CD14-positive monocyte (primary cell): ENCODE data around the gene GNAS. TPM values are rescaled to one million over a fixed set of nuclear protein-coding genes. Genes with fewer than 3 reads are reported as not detected.

ENCODE experiments used
- DNase-seq, 3 donors: peaks; one replicate each; pipeline ENCODE4 v3.0.0-alpha.2; 2011 to 2022
- H2AFZ ChIP-seq: 2 replicates; pipeline ENCODE4 v1.6.0; 2012; ENCODE audit warnings: mild to moderate bottlenecking, low read depth, low read length, inconsistent platforms; ENCODE audit not compliant: insufficient read depth, poor library complexity, severe bottlenecking
- H3K27ac ChIP-seq, 2 donors: 1 replicate in 1 of 2; 2 replicates in 1 of 2; pipeline ENCODE4 v1.5.1; 2012 to 2013; ENCODE audit warnings: low read length in 2 of 2, control low read depth in 1 of 2, inconsistent platforms in 1 of 2, low read depth in 1 of 2, mild to moderate bottlenecking in 1 of 2
- H3K27me3 ChIP-seq, 2 donors: one replicate each; pipeline versions ENCODE4 v1.6.0 to v1.6.1; 2011 to 2013; ENCODE audit warnings: low read length in 2 of 2; ENCODE audit not compliant: control insufficient read depth in 2 of 2, insufficient read depth in 2 of 2
- H3K36me3 ChIP-seq, 2 donors: replicated peaks in 1 of 2; 1 replicate in 1 of 2; 2 replicates in 1 of 2; pipeline versions ENCODE4 v1.5.1 to v1.6.1; 2012 to 2013; ENCODE audit warnings: low read length in 2 of 2, control low read depth in 1 of 2, inconsistent platforms in 1 of 2, mild to moderate bottlenecking in 1 of 2; ENCODE audit not compliant: insufficient read depth in 2 of 2, control insufficient read depth in 1 of 2
- H3K4me1 ChIP-seq, 2 donors: 1 replicate in 1 of 2; 2 replicates in 1 of 2; pipeline versions ENCODE4 v1.5.1 to v1.6.1; 2012 to 2013; ENCODE audit warnings: low read length in 2 of 2, control low read depth in 1 of 2, inconsistent platforms in 1 of 2, mild to moderate bottlenecking in 1 of 2, moderate library complexity in 1 of 2; ENCODE audit not compliant: insufficient read depth in 2 of 2, control insufficient read depth in 1 of 2
- H3K4me2 ChIP-seq: replicated peaks from 2 replicates; pipeline ENCODE3; 2012; ENCODE audit warnings: low read length, moderate library complexity, mild to moderate bottlenecking; ENCODE audit not compliant: poor library complexity, severe bottlenecking; ENCODE audit errors: extremely low read depth
- H3K4me3 ChIP-seq, 3 experiments: fragments of 200-600 bp in 1 of 3; sonication (generic) in 1 of 3; replicated peaks in 1 of 3; 1 replicate in 2 of 3; 2 replicates in 1 of 3; pipeline ENCODE4 v1.5.1; 2011 to 2013; ENCODE audit warnings: low read length in 3 of 3, mild to moderate bottlenecking in 3 of 3, control low read depth in 2 of 3, low read depth in 2 of 3, inconsistent platforms in 1 of 3, moderate library complexity in 1 of 3
- H3K79me2 ChIP-seq: 2 replicates; pipeline ENCODE4 v1.6.0; 2012; ENCODE audit warnings: mild to moderate bottlenecking, control low read depth, inconsistent platforms, low read length, moderate library complexity; ENCODE audit not compliant: insufficient read depth
- H3K9ac ChIP-seq: 2 replicates; pipeline ENCODE4 v1.6.0; 2017; ENCODE audit warnings: low read length, mild to moderate bottlenecking; ENCODE audit not compliant: insufficient read depth, poor library complexity, severe bottlenecking
- H3K9me3 ChIP-seq, 2 donors: replicated peaks in 1 of 2; 1 replicate in 1 of 2; 2 replicates in 1 of 2; pipeline versions ENCODE4 v1.5.1 to v1.6.1; 2012 to 2013; ENCODE audit warnings: low read length in 2 of 2, control low read depth in 1 of 2; ENCODE audit not compliant: control insufficient read depth in 1 of 2, insufficient read depth in 1 of 2
- H4K20me1 ChIP-seq: 2 replicates; pipeline ENCODE4 v1.6.0; 2012; ENCODE audit warnings: mild to moderate bottlenecking, low read length, control low read depth, moderate library complexity; ENCODE audit not compliant: insufficient read depth
- H3K27ac Mint-ChIP-seq, 7 donors: one replicate each; pipeline ENCODE4 v1.8.0; 2020; ENCODE audit warnings: mild to moderate bottlenecking in 7 of 7, mixed read lengths in 7 of 7, moderate library complexity in 6 of 7, inconsistent platforms in 2 of 7
- H3K27me3 Mint-ChIP-seq, 3 donors: one replicate each; pipeline ENCODE4 v1.8.0; 2021 to 2022; ENCODE audit warnings: low read depth in 3 of 3, mild to moderate bottlenecking in 3 of 3, mixed read lengths in 3 of 3, moderate library complexity in 3 of 3, inconsistent platforms in 1 of 3
- H3K36me3 Mint-ChIP-seq, 2 donors: one replicate each; pipeline ENCODE4 v1.8.0; 2020; ENCODE audit warnings: mixed read lengths in 2 of 2, inconsistent platforms in 1 of 2, mild to moderate bottlenecking in 1 of 2
- H3K4me1 Mint-ChIP-seq: one replicate; pipeline ENCODE4 v1.8.0; 2020; ENCODE audit warnings: mild to moderate bottlenecking, mixed read lengths
- H3K4me3 Mint-ChIP-seq, 2 donors: one replicate each; pipeline ENCODE4 v1.8.0; 2020; ENCODE audit warnings: mild to moderate bottlenecking in 2 of 2, mixed read lengths in 2 of 2, moderate library complexity in 1 of 2
- H3K9me3 Mint-ChIP-seq, 7 donors: one replicate each; pipeline ENCODE4 v1.8.0; 2020 to 2022; ENCODE audit warnings: mixed read lengths in 7 of 7, mild to moderate bottlenecking in 6 of 7, moderate library complexity in 6 of 7, inconsistent platforms in 2 of 7
- WGBS: methylation state at CpG from one replicate; pipeline ENCODE4 v1.1.5; 2013; ENCODE audit warnings: missing lambda C conversion rate; ENCODE audit not compliant: insufficient coverage; 5-methylcytosine and 5-hydroxymethylcytosine counted together
- intact Hi-C, 2 donors: fragments of 100-400 bp; cut with micrococcal nuclease; formaldehyde crosslinking; loops; one replicate each; pipeline versions ENCODE4 v1.15.0 to v1.15.1; 2023
- polyA plus RNA-seq, 3 donors: library from polyadenylated mRNA; depleted of rRNA in 1 of 3; unstranded in 2 of 3; stranded (reverse) in 1 of 3; fragments of 300-500 nt in 2 of 3; fragments of >200 nt in 1 of 3; fragmentation: Illumina TruSeq in 2 of 3; gene quantifications; 1 replicate in 2 of 3; 2 replicates in 1 of 3; pipeline ENCODE4 v1.2.3, GENCODE V29; 2012 to 2021
- TF ChIP-seq, protein P1 (sequence below): fragments of 200-600 bp; IDR thresholded peaks from one replicate; pipeline ENCODE4 v1.8.0; 2022; ENCODE audit warnings: antibody characterized with exemption, mild to moderate bottlenecking

The GNAS gene
- polyA plus RNA-seq, 3 donors = 109 to 1,105 (median 124) TPM

DNA sequence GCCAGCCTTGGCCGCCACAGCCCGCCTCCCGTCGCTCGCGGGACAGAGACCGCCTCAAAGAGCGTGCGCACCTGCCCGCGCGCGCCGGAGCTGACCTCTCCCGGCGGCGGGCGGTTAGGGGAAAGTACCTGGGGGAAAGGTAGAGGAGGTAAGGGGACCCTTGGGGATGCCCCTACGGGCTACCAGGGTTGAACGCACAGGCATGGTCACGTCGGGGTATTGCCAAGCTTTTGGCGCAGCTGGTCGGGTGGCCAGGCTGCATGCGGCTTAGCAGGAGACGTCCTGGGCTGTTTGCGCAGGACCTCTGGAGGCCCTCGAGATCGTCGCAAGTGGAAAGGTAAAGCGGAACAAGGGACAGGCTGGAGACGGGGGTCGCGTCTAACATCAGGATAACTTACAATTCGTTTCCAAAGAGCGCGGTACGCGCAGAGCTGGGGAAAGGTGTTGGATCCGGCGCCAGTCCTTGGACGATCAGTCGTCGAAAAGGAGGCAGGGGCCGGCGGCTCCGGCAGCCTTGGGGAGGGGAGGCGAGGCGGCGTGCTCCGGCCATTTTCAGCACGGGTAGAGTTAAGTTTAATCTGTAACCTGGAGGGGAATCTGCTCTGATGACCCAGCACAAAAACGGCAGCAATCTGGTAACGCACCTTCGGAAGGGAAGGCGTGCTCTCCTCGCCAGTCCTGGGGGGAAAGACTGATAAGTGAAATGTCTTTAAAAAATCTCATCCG, 10.8 kb upstream of the GNAS start:
- H4K20me1 ChIP-seq = no peaks in the 10 kb centered on the region
- no peak overlapping the region for H3K4me2 ChIP-seq
- no peaks in the 10 kb centered on the region for H3K79me2 ChIP-seq
- peaks cover 12 to 28% of the 10 kb centered on the region in 2 donors for H3K9me3 ChIP-seq
- peaks cover 15 to 25% (median 22%) of the 10 kb centered on the region in 7 donors for H3K9me3 Mint-ChIP-seq
- H3K27ac ChIP-seq = no peak overlapping the region
- H3K27me3 ChIP-seq = peaks cover 47 to 88% of the 10 kb centered on the region in 2 donors
- peaks cover under 1% of the 10 kb centered on the region for H3K4me1 Mint-ChIP-seq
- peak overlapping the region in 1 of 2 donors; percentile 85 for H3K4me3 Mint-ChIP-seq
- intact Hi-C loops = no loop called here
- 48% methylated on average over 53 of the region's 58 CpGs for WGBS
- H3K36me3 ChIP-seq = no peaks in the 10 kb centered on the region
- H3K27me3 Mint-ChIP-seq = peaks cover 75 to 97% (median 83%) of the 10 kb centered on the region in 3 donors
- H3K9ac ChIP-seq = no peak overlapping the region
- H2AFZ ChIP-seq = no peak overlapping the region
- TF ChIP-seq, protein P1, sequence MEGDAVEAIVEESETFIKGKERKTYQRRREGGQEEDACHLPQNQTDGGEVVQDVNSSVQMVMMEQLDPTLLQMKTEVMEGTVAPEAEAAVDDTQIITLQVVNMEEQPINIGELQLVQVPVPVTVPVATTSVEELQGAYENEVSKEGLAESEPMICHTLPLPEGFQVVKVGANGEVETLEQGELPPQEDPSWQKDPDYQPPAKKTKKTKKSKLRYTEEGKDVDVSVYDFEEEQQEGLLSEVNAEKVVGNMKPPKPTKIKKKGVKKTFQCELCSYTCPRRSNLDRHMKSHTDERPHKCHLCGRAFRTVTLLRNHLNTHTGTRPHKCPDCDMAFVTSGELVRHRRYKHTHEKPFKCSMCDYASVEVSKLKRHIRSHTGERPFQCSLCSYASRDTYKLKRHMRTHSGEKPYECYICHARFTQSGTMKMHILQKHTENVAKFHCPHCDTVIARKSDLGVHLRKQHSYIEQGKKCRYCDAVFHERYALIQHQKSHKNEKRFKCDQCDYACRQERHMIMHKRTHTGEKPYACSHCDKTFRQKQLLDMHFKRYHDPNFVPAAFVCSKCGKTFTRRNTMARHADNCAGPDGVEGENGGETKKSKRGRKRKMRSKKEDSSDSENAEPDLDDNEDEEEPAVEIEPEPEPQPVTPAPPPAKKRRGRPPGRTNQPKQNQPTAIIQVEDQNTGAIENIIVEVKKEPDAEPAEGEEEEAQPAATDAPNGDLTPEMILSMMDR = no peak
- no peak overlapping the region for H3K4me3 ChIP-seq
- peaks cover 2% of the 10 kb centered on the region in 2 donors for H3K4me1 ChIP-seq
- H3K36me3 Mint-ChIP-seq = peaks cover 0 to 4% of the 10 kb centered on the region in 2 donors
- no peak overlapping the region for H3K27ac Mint-ChIP-seq
- no peak for DNase-seq

DNA sequence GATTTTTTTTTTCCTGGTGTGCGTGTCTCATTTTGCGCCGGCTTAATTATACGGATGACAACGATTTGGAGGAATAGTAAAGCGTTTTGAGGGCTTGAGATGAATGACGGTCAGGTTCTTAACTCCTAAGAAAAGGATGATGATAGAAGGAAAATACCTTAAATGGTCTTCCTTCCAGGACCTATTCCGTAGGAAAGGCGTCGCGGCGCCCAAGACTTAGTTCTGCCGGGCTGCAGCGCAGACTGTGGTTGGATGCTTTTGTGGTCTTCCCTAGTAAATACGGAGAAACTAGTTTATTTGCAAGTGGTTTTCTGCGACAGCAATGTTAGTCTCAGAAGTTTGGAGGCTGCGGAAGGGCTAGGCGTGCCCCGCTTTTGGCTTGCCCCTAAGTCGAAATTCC, 10.2 kb upstream of the GNAS start:
- no peak overlapping the region for H2AFZ ChIP-seq
- Mint-ChIP-seq H3K4me3 (peak overlapping the region in 1 of 2 donors; percentile 85), H3K27me3 (peaks cover 75 to 97% (median 83%) of the 10 kb centered on the region in 3 donors), H3K4me1 (peaks cover 6% of the 10 kb centered on the region), H3K36me3 (peaks cover 0 to 4% of the 10 kb centered on the region in 2 donors), H3K9me3 (peaks cover 15 to 25% (median 22%) of the 10 kb centered on the region in 7 donors), H3K27ac (peak overlapping the region in 1 of 7 donors; percentile 4)
- no peak overlapping the region for H3K4me2 ChIP-seq
- intact Hi-C loops = no loop called here
- H3K27me3 ChIP-seq = peaks cover 47 to 86% of the 10 kb centered on the region in 2 donors
- no peaks in the 10 kb centered on the region for H3K36me3 ChIP-seq
- TF ChIP-seq, protein P1 = no peak
- no peaks in the 10 kb centered on the region for H3K79me2 ChIP-seq
- H3K4me1 ChIP-seq = peaks cover 8% of the 10 kb centered on the region in 2 donors
- H4K20me1 ChIP-seq = no peaks in the 10 kb centered on the region
- no peak overlapping the region for H3K27ac ChIP-seq
- no peak for DNase-seq
- WGBS = 53% methylated on average over 15 of the region's 20 CpGs
- H3K9ac ChIP-seq = no peak overlapping the region
- no peak overlapping the region for H3K4me3 ChIP-seq
- peaks cover 12 to 28% of the 10 kb centered on the region in 2 donors for H3K9me3 ChIP-seq
